Measurements from ENCODE around the gene NWD2.
A peak's percentile ranks its signal among the peaks of the same experiment; 100 is the strongest.

The NWD2 gene

DNA sequence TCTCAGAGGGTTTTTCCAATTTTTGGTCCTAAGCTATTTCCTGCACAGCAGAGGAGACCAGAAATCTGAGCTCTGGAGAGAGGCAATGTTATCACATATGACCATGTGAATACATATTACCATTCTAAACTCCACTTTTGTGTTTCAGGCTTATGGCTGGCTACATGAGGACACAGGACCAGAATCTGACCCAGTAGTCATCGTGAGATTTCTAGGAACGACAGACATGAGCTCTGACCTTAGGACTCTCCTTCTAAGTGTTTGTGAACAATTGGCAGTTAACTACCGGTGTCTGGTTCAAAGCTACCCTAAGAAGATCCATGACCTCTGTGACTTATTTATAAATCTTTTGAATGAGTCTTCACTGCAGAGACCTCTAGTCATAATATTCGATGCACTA, 198.6 kb downstream of the NWD2 start:
- DNase-seq = no peak

DNA sequence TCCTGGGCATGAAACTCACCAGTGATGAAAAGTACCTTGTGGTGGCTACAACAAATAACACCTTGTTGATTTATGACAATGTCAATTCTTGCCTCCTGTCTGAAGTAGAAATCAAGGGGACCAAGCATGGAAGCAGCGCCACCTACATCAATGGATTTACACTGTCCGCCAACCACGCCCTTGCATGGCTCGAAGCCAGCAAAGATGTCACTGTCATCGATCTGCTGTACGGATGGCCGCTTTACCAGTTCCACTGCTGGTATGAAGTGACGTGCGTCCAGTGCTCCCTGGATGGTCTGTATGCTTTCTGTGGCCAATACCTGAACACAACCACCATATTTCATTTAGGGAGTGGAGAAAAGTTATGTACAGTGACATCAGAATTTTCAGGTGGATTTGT, 200.5 kb downstream of the NWD2 start:
- no peak for DNase-seq

DNA sequence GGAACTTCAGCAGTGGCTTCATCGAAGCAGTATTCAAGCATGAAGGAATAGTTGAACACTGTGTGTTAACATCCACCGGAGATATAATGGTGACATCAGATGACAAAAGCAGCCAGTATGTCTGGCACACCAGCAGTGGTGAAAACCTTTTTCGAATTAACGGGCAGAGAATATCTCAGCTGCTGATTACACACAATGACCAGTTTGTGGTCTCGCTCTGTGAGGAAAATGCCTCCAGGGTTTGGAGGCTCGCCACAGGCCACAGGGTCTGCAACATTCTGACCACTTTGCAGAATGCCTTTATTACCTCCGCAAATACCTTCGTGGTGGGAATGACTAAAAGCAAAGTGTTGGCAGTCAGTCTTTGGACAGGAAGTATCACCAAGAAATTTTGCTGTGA, 201.5 kb downstream of the NWD2 start:
- no peak for DNase-seq

DNA sequence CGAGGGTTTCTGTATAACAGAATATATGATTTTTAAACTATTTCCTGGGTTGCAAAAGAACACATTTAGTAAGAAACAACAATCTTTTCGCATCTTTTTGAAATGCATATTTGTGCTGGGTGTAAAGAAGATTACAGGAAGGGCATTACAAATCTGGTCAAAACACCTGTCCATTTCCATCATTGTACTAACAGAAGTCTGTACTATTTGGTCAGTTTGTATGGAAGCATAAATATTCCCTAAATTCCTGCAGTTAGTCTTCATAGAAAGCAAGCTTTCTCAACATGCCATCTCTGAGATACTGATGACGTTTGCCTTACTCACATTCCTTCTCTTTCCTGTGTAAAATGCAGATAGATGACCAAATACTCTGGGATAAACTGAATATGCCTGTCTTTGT, 203.3 kb downstream of the NWD2 start:
- no peak for DNase-seq

DNA sequence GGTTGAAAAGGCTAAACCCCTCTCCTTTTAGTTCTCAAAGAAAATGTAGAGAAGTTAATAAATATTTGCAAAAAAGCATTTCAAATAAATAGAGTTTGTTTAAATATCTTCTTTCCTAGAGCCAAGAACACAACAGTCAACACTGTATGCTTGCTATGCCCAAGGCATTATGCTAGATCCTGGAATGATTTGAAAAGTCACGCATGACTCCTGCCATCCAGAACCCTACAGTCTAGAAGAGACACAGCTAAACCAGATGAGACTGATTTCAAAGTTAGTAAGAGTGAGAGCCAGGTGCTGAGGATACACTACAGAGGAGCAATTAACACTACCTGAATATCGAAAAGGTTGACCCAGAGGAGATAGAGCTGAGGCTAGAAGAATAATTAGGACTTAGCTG, 205.8 kb downstream of the NWD2 start:
- no peak for DNase-seq

DNA sequence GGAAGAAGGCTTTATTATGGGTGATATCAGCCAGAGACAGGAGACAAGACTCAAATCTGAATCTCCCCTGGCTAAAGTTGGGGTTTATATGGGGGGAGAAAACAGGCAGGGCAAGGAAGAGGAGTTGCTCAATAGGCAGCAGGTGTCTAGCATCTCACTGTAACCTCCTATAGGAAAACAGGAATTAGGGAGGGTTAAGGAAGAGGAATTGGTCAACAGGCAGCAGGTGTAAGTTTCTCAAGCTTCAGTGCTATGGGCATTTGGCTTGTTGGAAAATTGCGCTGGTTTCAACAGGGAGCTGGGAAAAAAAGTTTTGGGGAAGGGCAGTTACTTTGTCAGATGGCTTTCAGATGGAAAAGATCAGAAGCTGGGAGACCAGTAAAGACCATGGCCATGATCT, 206.4 kb downstream of the NWD2 start:
- DNase-seq = no peak

DNA sequence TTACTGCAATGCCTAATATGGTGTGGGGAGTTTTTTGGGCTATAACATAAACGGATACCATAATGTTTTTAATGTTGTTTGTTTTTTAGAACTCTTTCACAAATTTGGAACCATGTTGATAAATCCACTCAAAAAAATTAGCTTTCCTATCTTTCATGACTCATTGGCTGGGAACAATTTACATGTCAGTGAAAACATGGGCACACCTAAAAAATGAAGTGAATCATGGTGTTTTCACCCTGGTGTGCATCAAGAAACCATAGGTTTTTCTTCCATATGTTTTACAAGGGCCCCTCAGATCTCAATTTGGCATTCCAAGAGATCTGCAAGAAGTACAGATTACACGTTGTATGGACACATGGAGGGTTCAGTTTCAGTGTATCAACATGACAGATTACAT, 207.1 kb downstream of the NWD2 start:
- no peak for DNase-seq

DNA sequence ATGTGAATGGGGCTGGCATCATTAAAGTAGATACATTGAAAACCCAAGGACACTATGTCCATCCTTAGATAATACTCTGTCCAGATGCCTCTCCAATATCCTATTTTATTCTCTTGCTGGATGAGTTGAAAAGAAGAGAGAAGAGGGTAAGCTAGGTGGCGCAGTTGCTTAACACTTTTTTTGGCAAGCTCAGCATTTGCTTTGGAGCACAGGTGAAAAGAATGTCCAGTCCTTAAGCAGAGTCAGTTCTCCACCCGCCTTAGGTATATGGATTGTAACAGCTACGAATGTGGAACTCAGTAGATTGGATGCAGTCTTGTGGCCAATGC, 208.4 kb downstream of the NWD2 start:
- DNase-seq = peak; percentile 11

DNA sequence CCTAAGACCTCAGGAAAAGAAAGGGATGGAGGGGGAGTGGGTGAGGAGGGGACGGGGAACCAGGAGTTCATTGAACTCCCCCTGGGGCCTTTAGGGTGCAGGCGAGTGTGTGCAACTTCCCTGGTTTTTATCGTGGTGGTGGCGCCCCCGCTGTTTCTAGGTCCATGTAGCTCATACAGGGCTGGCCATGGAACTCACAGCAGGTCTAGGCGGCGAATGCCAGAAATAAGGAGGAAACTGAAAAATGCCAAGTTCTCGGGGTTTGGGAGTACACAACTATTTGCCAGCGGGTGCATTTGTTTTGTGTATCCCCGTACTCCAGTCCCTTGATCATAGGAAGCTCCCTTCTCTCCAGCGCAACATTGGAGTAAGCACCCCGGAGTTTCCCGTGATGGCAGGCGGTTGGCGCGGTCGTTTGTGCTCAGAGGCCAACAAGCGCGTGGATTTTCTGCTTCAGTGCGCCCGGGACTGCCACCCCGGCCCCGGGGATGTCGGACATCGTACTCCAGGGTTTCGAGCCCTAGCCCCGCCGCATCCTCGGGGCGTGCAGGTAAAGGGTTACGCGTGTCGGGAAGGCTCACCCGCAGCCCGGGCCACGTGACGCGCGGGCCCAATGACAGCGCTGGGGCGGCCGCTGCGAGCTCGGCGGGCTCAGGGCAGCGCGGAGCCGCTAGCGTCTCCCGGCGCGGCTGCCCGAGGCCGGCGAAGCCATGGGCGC, 208.9 kb downstream of the NWD2 start:
- peak; percentile 59 for DNase-seq

DNA sequence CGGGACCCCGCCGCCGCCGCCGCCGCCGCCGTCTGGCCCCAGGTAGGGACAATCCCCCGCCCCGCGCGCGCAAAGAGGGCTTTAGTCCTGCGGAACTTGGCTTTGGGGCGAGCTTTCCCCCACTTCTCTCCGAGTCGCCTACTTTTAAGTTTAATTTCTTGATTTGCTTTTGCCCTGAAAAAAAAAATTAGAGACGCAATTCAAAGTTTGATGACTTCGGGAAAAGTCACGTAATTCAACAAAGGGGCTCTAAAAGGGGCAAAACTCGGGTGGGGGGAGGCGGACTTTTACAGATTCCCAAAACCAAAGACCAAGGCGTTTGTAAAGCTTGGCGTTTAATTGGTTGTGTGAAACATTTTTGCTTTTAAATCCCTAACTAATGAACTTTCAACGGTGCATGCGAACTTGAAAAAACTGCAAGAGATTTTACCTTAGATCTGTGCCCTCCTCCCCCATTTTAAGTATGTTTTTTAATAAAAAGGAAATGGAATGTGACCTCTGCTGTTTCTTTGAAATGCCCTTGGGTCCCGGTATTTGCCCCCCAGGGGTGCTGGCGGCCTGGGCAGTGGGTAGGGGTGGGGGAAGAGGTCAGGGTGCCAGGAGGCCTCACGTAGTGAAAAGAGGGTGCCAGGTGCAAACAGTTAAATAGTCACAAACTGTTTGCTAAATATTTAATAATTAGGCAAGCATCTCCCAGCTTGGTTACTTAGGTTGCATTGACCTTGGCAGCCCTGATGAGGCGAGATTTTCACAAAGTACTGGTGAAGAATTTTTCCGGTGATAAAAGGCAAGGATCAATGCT, 209.7 kb downstream of the NWD2 start:
- no peak for DNase-seq

DNA sequence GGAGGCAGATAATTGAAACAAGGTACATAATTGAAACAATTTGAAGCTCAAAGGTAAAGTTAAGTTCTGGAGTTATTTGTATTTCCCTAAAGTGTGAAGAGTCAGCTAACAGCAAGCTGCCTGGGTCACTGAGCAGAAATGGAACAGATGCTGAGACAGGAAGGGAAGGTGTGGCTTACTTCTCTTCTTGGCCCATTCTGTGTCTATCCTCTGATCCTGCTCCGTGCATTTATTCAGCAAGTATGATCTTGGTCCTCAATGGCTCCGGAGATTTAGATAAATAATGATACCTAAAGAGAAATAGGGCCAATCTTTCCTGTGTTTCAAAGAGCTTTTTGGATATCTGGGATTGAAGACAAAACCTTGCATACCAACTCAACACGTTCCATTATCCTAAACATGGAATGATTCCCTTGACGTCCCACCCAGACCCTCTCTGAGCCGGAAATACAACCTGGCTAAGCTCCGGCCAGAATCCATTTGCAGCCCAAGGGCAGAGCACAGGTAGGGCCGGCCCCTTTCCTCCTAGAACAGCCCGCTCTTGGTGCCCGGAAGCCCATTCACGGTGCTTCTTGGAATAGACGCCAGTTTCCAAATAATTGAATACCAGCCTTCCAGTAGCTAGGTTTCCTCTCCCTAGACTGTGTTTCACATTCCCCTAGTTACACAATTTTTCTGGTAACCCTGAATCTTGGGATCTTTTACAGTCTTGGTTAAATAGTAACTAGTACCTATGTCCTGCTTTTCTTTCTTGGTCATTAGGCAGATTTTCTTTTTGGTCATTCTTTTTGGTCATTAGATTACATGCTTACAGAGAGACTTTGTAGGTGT, 211.0 kb downstream of the NWD2 start:
- no peak for DNase-seq

DNA sequence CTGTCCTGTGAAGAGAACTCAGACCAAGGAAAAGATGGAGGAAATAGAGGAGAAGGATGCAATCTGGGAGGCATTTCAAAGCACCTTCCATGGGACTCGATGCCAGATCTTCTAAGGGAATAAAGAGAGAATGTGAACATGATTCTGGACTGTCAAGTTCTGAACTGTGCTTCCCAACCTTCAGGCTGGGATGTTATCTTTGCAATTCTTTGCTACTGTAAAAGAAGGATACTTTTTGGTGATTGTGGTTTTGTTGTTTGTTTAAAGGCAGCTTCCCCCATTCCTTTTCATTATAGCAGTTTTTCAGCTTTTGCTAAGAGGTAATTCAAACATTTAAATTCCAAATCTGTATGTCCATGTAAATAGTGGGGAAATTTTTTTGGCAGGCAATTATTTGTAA, 217.3 kb downstream of the NWD2 start:
- DNase-seq = no peak

DNA sequence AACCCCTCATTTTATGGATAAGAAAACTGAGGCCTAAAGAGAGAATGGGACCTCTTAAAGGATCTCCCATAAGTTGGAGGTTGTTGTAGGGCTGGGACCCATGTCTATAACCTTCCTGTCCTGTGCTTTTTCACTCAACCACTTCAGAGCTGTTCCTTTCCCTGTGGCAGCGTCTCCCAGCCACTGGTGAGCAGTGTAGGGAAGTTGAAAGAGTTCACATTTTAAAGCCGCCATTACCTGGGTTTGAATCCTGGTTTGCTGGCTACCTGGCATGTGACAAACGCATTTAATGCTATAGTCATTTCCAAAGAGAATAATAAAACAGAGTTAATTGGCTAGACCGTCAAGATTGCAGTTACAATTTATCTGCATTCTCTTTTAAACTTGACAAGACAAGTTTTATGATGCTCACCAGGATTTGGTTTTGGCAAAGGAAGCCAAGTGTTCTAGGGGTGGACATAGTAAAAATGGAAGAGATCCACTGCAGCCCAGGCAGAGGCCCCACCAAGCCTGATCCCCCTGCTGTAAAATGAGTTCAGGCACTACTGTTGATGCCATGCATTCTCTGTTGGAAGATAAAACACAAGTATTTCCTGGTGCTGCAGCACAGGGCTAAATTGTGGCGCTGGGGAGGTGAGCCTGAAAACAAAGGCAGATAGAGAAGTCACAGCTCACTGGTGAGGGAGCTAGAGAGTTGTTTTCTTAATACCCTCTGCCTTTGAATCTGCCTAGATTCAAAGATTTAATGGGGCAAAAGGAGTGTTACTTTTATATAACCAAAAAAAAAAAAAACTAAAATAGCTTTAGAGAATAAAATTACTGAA, 218.7 kb downstream of the NWD2 start:
- DNase-seq = no peak

DNA sequence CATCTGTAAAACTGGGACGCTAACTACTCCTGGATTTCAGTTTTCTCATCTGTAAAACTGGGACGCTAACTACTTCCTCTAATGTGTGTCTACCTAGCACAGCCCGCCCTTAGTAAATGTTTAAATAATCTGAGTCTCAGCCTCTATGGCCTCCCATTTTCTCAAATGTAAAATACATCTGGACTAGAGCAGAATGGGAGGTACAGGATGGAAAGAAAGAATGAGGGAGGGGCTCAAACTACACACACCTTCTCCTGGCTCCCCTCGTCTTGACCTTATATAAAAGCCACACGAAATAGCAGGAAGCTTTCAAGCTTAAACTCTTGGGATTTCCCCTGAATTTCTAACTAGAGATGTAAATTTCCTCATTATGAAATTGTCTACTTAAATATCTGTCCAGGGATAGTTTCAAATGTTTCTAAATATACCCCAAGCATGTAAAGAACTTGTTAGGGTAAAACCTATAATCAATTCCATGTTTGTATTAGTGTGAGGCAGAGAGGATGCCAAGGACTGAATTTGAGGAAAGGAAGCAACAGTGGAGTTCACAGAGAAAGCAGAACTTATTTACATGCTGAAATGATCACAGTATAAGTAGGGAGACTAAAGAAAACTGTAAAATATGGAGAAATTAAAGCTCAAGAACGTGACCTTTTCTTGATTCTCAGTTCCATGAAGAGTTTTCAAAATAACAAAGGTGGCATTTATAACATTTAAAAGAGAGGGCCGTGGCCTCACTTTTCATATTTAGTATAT, 220.0 kb downstream of the NWD2 start:
- DNase-seq = no peak

DNA sequence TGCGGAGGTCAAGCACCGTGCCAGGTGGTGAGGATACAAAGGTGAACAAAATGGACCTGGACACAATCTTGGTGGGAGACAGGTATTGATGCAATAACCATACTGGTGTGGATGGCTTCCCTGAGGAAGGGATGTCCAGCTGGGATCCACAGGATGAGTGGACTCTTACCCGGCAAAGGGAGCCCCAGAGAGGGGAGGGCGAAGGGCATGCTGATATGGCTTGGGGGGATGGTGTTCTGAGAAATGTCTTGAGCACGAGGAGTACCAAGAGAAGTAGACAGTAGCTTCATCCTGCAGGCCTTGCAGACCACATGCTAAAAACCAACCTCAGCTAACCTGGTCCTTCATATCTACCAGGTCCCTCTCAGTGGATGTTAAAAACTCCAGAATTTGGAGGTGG, 220.8 kb downstream of the NWD2 start:
- no peak for DNase-seq

DNA sequence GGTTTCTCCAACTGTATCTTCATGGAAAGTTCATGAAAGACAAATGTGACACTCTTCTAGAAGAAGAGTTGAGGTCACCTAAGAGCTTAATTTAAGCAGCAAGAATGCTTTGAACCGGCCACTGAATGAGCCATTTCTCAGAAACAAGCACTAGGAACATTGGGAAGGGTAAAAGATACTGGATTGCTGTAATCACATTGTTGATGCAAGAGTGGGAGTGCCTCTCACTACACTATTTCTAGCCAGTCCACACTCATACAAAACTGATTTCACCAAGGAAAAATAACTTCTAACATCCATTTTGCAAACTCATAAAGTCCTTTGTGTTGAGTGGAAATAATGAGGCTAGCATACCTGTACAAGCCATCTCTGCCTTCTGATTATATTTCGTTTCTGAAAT, 221.3 kb downstream of the NWD2 start:
- DNase-seq = no peak

DNA sequence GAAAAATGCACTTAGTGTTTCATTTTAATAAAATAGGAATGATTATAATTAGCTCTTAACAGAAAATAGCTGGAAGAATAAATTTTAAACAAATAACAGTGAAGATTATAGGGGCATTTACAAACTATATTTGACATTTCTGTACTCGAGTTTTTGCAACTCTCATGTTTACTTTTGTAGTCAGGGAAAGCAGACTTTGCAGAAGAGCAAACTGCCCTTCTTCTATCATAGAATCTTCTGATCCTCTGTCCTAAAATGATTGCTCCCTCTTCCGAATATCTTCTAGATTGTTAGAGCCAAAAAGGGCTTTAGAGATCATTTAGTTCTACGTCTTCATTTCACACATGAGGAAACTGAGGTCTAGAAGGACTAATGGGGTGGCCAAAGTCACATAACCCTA, 222.7 kb downstream of the NWD2 start:
- DNase-seq = no peak

DNA sequence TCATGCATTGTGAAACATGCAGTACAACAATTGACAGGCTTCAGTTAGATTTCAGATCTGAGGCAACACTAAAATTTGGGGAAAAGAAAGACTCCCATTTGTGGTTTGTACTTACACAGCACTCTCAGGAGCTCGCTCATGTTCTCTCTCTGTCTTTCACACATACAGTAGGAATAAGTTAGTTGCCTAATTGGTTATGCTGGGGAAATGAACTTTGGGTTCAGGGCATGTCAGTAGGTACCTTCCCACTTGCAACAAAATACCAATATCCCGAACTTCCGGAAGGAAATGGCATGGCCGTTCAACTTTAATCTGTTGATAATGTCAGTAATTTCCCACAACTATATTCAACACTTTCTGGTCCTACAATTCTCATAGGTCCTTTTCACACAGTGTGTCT, 223.3 kb downstream of the NWD2 start:
- no peak for DNase-seq

DNA sequence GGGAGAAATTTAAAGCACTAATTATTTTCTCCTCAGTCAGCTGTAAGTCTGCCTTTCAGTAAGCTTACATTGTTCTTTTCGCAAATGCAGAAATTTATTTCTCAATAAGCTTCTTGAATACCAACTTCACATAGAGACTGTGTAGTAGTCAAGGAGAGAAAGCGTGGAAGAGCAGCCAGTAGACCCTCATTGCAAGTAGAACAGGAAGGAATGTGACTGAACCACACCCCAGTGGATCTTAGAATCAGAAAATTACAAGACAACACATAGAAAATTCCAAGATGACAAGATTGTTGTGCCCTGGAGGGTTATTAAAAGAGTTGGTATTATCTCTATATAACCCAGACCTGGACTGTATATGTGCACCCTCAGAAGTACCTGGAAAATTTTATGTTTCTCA, 224.7 kb downstream of the NWD2 start:
- no peak for DNase-seq

DNA sequence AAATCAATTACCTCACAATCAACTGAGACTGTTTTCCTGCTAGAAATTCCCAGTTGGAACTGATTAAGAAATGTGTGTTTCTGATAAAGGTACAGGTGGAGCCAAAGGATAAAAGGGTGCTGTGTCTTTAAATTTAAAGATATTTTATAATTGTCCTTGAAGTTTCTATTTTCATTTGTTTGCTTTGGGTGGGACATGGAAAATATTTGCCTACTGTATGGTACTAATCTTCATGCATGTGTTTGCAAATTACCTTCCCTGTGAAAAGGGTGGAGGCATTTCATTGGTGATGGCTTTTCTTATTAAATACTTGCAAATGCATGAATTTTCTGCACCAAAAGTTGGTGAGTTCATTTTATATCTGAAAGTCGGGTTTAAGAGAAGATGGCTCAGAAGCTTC, 225.7 kb downstream of the NWD2 start:
- no peak for DNase-seq

DNA sequence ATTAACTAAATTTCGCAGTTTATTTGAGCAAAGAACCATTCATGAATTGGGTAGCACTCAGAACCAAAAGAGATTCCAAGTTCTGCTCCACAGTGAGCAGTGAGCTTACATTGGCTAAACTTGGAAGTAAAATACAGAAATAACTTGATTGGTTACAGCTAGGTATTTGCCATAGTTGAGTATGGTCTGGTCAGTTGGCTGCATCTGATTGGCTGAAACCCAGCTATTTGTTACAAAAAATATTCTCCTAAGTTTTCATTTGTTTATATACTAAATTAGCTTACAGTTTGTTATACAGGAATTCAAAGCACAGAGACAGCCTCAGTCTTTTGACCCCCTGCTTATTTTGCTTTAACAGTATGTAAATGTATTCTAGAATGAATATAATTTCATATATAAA, 226.6 kb downstream of the NWD2 start:
- no peak for DNase-seq

DNA sequence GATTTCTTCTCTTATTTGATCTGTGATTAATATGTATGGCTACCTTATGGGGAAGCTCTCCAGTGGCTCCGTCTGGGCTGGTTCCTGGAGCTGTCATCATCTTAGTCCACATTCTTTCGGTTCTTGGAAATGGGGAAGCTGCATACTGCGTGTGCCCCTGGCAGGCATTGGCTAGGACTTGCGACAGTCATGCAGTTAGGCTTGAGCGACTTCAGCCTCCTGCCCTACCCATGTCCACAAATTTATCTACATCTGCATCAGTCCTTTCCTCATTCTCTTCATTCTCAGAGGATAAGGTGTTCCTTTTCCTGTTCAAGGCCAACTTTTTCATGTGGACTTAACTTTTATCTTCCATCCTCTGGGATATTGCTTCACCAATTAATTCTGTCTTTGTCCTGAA, 227.4 kb downstream of the NWD2 start:
- no peak for DNase-seq

All from stimulated activated CD4-positive, alpha-beta T cell treated with anti-CD3 and anti-CD28 coated beads, Interleukin-4, amount 100 ng/mL, for 1 hour (primary cell).